Activated T-cell treated with anti-CD3 and anti-CD28 coated beads, Interleukin-2, amount 50 U/mL, for 24 hours (primary cell): ENCODE measurements around the gene SLC27A3.
"Not testable (repeated sequence)": the region's sequence is repeated elsewhere in the genome, so short reads cannot be mapped to it uniquely, and the experiment has no call there.

Source experiments
- DNase-seq: peaks from one replicate; pipeline ENCODE4 v3.0.0-alpha.2; 2020
- H3K27ac Mint-ChIP-seq: 2 replicates; pipeline ENCODE4 v1.8.0; 2020; ENCODE audit warnings: mild to moderate bottlenecking, mixed read lengths
- H3K27me3 Mint-ChIP-seq: 2 replicates; pipeline ENCODE4 v1.8.0; 2020; ENCODE audit warnings: mixed read lengths
- H3K36me3 Mint-ChIP-seq: 2 replicates; pipeline ENCODE4 v1.8.0; 2020; ENCODE audit warnings: low read depth, mixed read lengths
- H3K4me1 Mint-ChIP-seq: 2 replicates; pipeline ENCODE4 v1.8.0; 2020; ENCODE audit warnings: low read depth, mixed read lengths
- H3K4me3 Mint-ChIP-seq: 2 replicates; pipeline ENCODE4 v1.8.0; 2020; ENCODE audit warnings: mild to moderate bottlenecking, moderate library complexity, mixed read lengths
- H3K9me3 Mint-ChIP-seq: 2 replicates; pipeline ENCODE4 v1.8.0; 2020; ENCODE audit warnings: mixed read lengths

Gene SLC27A3

GRCh38 chr1:153749408-153750005 is 25.7 kb upstream of the SLC27A3 start:
- H3K36me3 Mint-ChIP-seq: peaks cover 90% of the 10 kb centered on the region
- H3K27me3 Mint-ChIP-seq: no peaks in the 10 kb centered on the region
- H3K27ac Mint-ChIP-seq: no peak overlapping the region
- H3K4me1 Mint-ChIP-seq: peaks cover 9% of the 10 kb centered on the region
- peak; percentile 83 for DNase-seq
- H3K9me3 Mint-ChIP-seq: no peaks in the 10 kb centered on the region
- no peak overlapping the region for H3K4me3 Mint-ChIP-seq

- Mint-ChIP-seq H3K27me3 (no peaks in the 10 kb centered on the region), H3K9me3 (no peaks in the 10 kb centered on the region), H3K36me3 (peaks cover 95% of the 10 kb centered on the region), H3K4me3 (no peak overlapping the region), H3K4me1 (peaks cover 9% of the 10 kb centered on the region), H3K27ac (no peak overlapping the region)
- DNase-seq: no peak
Observed at GRCh38 chr1:153750026-153750995, 24.9 kb upstream of the SLC27A3 start.

- no peaks in the 10 kb centered on the region for H3K9me3 Mint-ChIP-seq
- no peak overlapping the region for H3K27ac Mint-ChIP-seq
- H3K4me1 Mint-ChIP-seq: peaks cover 9% of the 10 kb centered on the region
- H3K36me3 Mint-ChIP-seq: peaks cover 93% of the 10 kb centered on the region
- no peaks in the 10 kb centered on the region for H3K27me3 Mint-ChIP-seq
- H3K4me3 Mint-ChIP-seq: no peak overlapping the region
- no peak for DNase-seq
Observed at GRCh38 chr1:153752072-153752471, 23.1 kb upstream of the SLC27A3 start.

GRCh38 chr1:153752571-153753195 is 22.5 kb upstream of the SLC27A3 start:
- no peak overlapping the region for H3K4me3 Mint-ChIP-seq
- no peaks in the 10 kb centered on the region for H3K27me3 Mint-ChIP-seq
- H3K9me3 Mint-ChIP-seq: no peaks in the 10 kb centered on the region
- H3K27ac Mint-ChIP-seq: no peak overlapping the region
- DNase-seq: no peak
- H3K4me1 Mint-ChIP-seq: peaks cover 9% of the 10 kb centered on the region
- peaks cover 93% of the 10 kb centered on the region for H3K36me3 Mint-ChIP-seq

GRCh38 chr1:153754266-153754665 is 20.9 kb upstream of the SLC27A3 start:
- Mint-ChIP-seq H3K36me3 (peaks cover 92% of the 10 kb centered on the region), H3K4me3 (no peak overlapping the region)

GRCh38 chr1:153760440-153760839 is 14.8 kb upstream of the SLC27A3 start:
- Mint-ChIP-seq H3K9me3 (no peaks in the 10 kb centered on the region), H3K36me3 (peaks cover 94% of the 10 kb centered on the region), H3K27ac (no peak overlapping the region), H3K27me3 (no peaks in the 10 kb centered on the region), H3K4me3 (no peak overlapping the region), H3K4me1 (no peaks in the 10 kb centered on the region)
- no peak for DNase-seq

More at GRCh38 chr1:153754266-153754665, 20.9 kb upstream of the SLC27A3 start:
- Mint-ChIP-seq H3K27ac (no peak overlapping the region), H3K27me3 (no peaks in the 10 kb centered on the region), H3K4me1 (peaks cover 9% of the 10 kb centered on the region), H3K9me3 (no peaks in the 10 kb centered on the region)
- no peak for DNase-seq

GRCh38 chr1:153763365-153764225 is 11.6 kb upstream of the SLC27A3 start:
- peak overlapping the region; percentile 50 for H3K27ac Mint-ChIP-seq
- no peaks in the 10 kb centered on the region for H3K4me1 Mint-ChIP-seq
- no peaks in the 10 kb centered on the region for H3K27me3 Mint-ChIP-seq
- no peak for DNase-seq
- no peaks in the 10 kb centered on the region for H3K9me3 Mint-ChIP-seq
- no peak overlapping the region for H3K4me3 Mint-ChIP-seq
- H3K36me3 Mint-ChIP-seq: peaks cover 94% of the 10 kb centered on the region

- DNase-seq: no peak
- H3K9me3 Mint-ChIP-seq: no peaks in the 10 kb centered on the region
- no peak overlapping the region for H3K4me3 Mint-ChIP-seq
- no peaks in the 10 kb centered on the region for H3K27me3 Mint-ChIP-seq
- H3K27ac Mint-ChIP-seq: no peak overlapping the region
- H3K36me3 Mint-ChIP-seq: peaks cover 95% of the 10 kb centered on the region
- no peaks in the 10 kb centered on the region for H3K4me1 Mint-ChIP-seq
Observed at GRCh38 chr1:153764310-153764709, 10.9 kb upstream of the SLC27A3 start.

- not testable (repeated sequence) for H3K9me3 Mint-ChIP-seq, H3K4me3 Mint-ChIP-seq, H3K27me3 Mint-ChIP-seq, DNase-seq, H3K27ac Mint-ChIP-seq, H3K4me1 Mint-ChIP-seq
- H3K36me3 Mint-ChIP-seq: peaks cover 89% of the 10 kb centered on the region
Observed at GRCh38 chr1:153766663-153767062, 8.5 kb upstream of the SLC27A3 start.

- Mint-ChIP-seq H3K4me1 (no peaks in the 10 kb centered on the region), H3K27ac (no peak overlapping the region), H3K36me3 (peaks cover 86% of the 10 kb centered on the region)
Observed at GRCh38 chr1:153767519-153767918, 7.7 kb upstream of the SLC27A3 start.

GRCh38 chr1:153768316-153769181 is 6.7 kb upstream of the SLC27A3 start:
- Mint-ChIP-seq H3K27ac (no peak overlapping the region), H3K36me3 (peaks cover 86% of the 10 kb centered on the region), H3K9me3 (no peaks in the 10 kb centered on the region), H3K4me3 (no peak overlapping the region), H3K4me1 (peaks cover 2% of the 10 kb centered on the region), H3K27me3 (no peaks in the 10 kb centered on the region)
- DNase-seq: no peak

More at GRCh38 chr1:153767519-153767918, 7.7 kb upstream of the SLC27A3 start:
- Mint-ChIP-seq H3K27me3 (no peaks in the 10 kb centered on the region), H3K9me3 (no peaks in the 10 kb centered on the region), H3K4me3 (no peak overlapping the region)
- DNase-seq: no peak

- H3K27me3 Mint-ChIP-seq: no peaks in the 10 kb centered on the region
- no peak overlapping the region for H3K4me3 Mint-ChIP-seq
- H3K9me3 Mint-ChIP-seq: no peaks in the 10 kb centered on the region
- H3K36me3 Mint-ChIP-seq: peaks cover 86% of the 10 kb centered on the region
- peaks cover 9% of the 10 kb centered on the region for H3K4me1 Mint-ChIP-seq
- peak overlapping the region; percentile 35 for H3K27ac Mint-ChIP-seq
- DNase-seq: no peak
Observed at GRCh38 chr1:153769221-153769620, 6.0 kb upstream of the SLC27A3 start.

- Mint-ChIP-seq H3K4me1 (peaks cover 19% of the 10 kb centered on the region), H3K4me3 (no peak overlapping the region), H3K27me3 (no peaks in the 10 kb centered on the region), H3K27ac (no peak overlapping the region), H3K36me3 (peaks cover 78% of the 10 kb centered on the region), H3K9me3 (no peaks in the 10 kb centered on the region)
- DNase-seq: no peak
Observed at GRCh38 chr1:153770797-153771196, 4.4 kb upstream of the SLC27A3 start.
